ENCODE results near the gene KIAA1549.
"Not testable (repeated sequence)": the region's sequence is repeated elsewhere in the genome, so short reads cannot be mapped to it uniquely, and the experiment has no call there.

Gene KIAA1549

GRCh38 chr7:138940602-138941001 is 40.6 kb downstream of the KIAA1549 start:
- DNase-seq: not testable (repeated sequence)

DNA sequence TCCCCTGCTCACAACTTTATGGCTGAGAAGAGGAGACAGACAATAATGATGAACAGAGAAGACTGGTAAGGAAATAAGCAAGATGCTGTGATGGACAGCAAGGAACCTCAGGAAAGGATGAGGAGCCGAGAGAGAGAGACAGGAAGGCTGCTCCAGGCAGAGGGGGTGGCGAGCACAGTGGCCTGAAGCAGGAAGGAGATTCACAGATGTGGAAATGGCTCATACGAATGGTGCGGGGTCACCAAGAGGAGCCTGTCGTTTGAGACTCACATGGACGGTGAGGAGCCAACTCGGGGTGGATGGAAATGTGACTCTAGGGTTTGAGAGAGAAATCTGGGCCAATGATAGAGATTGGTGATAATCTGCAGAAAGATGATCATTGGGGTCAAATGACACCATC is 43.7 kb downstream of the KIAA1549 start:
- no peak for DNase-seq

GRCh38 chr7:138935465-138936011 is 45.7 kb downstream of the KIAA1549 start:
- DNase-seq: no peak

DNA sequence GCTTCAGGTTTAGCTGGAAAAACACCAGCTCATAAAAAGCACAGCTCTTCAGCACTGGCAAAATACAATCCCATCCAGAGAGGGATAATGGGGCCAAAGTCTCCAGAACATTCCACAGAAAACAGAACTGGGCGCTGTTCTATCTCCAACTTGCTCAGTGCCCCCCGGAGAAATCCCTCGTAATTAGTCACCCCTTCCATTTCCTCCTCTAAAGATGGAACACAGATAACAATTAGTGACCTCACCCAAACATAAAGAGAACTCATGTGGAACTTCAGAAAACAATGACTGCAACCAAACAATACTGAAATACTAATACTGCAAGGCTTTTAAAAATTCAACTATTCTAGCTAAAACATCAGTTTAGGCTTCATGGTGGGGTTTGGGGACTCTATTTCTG is 46.3 kb downstream of the KIAA1549 start:
- DNase-seq: no peak

- no peak for DNase-seq
These were observed 46.8 kb downstream of the KIAA1549 start for GRCh38 chr7:138934367-138934766.

GRCh38 chr7:138932870-138933269 is 48.3 kb downstream of the KIAA1549 start:
- DNase-seq: no peak

GRCh38 chr7:138932427-138932826 is 48.8 kb downstream of the KIAA1549 start:
- DNase-seq: no peak

- no peak for DNase-seq
These were observed 51.2 kb downstream of the KIAA1549 start for GRCh38 chr7:138929969-138930368.

DNA sequence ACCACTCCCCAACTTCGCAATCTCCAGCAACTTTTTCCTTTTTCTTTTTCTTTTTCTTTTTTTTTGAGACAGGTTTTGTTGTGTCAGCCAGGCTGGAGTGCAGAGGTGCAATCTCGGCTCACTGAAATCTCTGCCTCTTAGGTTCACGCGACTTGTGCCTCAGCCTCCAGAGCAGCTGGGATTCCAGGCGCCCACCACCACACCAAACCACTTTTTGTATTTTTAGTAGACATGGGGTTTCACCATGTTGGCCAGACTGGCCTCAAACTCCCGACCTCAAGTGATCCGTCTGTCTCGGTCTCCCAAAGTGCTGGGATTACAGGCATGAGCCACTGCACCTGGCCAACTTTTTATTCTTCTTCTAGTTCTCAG is 55.0 kb downstream of the KIAA1549 start:
- DNase-seq: no peak

DNA sequence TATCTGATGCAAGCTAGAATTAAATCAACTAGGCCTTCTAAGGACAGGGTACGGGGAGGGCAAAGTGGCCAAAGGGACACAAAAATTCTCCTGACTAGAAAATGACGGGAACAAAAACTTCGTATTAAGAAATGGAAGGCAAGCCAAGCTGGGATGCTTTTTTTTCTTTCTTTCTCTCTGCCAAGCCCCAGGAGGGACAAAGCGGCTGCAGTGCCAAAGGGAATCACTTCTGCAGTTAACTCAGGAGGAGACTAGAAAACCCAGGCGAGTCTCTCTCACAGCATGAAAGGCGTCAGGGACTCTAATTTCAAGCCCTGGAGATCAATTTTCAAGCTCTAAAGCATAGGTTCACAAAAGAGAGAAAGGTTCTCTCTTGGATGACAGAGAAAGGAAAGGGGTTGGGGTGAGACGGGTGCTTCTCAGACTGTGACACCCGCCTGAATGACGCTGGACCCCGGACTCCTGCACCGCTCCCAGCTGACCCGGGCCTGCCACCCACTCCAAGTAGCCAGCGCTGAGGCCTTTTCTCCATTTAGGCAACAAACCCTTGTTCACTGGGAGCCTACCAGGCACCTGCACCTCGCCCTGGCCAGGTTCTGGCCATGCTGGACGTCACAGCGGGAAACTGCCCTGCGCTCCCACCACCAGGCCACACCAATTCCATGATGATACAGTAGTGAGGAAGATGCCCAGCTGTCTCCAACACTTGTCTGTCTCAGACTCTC is 56.5 kb downstream of the KIAA1549 start:
- no peak for DNase-seq

DNA sequence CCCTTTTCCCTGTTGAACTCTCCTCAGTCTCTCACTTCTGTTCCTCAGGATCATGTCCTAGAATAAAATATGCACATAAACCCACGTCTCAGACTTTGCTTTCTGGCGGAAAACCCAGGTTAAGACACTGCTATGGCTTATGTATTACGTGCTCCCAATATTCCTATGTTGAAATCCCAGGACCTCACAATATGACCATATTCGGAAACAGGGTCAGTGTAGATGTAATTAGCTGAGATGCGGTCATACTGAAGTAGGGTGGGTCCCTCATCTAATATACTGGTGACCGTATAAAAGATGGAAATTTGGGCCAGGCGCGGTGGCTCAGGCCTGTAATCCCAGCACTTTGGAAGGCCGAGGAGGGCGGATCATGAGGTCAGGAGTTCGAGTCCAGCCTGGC is 59.9 kb downstream of the KIAA1549 start:
- no peak for DNase-seq

DNA sequence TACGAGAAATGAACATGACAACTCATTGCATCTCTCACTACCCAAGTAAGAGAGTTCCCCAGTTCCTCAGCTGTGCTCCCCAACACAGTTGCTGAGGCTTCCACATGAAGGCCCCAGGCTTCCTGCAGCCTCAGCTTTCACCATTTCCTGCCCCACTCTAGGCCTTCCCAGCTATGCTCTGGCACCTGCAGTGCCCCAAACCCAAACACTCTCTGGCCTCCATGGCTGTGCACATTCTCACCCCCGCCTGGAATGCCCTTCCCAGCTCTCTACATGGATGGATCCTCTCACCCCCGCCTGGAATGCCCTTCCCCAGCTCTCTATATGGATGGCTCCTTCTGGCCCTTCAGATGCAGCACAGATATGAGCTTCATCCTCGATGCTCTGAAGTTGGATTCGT is 61.3 kb downstream of the KIAA1549 start:
- no peak for DNase-seq

- no peak for DNase-seq
These were observed 62.0 kb downstream of the KIAA1549 start for GRCh38 chr7:138919216-138919615.

DNA sequence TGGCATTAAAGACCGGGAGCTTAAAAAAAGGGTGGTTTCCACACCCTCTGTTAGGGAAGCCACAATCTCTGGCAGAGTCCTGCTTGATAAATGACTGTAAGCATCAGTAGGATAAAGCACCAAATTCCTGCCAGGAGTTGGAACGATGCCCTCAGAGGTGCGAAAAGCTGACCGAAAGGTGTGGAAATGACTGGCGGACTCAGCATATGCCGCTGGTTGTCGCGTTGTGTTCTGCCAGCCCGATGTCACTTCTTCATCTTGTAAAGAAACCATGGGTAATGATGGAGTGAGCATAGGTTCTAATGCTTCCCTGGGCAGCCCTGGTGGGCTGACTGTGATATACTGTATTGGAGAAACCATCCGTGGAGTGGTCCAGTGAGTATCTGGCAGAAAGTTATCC is 62.4 kb downstream of the KIAA1549 start:
- DNase-seq: no peak

DNA sequence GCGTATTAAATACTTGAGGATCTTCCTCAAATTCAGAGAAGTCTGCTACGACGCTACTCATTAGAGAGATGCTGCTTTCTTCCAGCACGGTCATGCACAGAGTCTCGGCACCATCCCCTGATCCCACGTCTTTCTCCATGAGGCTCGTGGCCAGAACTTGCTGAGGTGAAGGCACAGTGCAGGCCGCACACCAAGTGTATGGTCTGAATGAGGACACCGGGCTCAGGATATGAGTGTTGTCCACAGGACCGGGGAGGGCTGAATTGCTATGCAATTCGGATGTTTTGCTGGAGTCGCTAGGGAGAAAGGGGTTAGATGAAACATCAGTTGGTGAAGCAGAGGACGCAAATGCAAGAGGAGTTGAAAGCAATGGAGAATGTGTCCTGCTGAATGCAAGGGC is 63.0 kb downstream of the KIAA1549 start:
- DNase-seq: no peak

DNA sequence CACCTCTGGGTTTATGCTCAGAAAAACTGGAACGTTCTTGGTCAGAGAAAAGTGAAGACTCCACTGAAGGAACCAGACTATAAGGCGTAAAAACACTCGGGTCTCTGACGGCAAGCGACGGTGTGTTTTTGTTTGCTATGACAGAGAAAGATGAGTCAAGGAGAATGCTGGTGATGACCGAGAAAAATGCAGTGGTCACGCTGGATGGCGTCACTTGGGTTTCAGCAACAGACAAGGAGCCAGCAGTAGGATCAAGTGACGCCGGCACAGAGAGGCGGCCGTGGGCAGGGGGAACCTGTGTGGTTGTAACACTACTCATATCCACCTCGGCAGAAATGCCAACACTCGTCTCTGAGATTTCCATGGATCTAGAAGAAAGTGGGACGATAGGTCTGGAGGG is 63.4 kb downstream of the KIAA1549 start:
- DNase-seq: no peak

- no peak for DNase-seq
These were observed 64.5 kb downstream of the KIAA1549 start for GRCh38 chr7:138916731-138917130.

DNA sequence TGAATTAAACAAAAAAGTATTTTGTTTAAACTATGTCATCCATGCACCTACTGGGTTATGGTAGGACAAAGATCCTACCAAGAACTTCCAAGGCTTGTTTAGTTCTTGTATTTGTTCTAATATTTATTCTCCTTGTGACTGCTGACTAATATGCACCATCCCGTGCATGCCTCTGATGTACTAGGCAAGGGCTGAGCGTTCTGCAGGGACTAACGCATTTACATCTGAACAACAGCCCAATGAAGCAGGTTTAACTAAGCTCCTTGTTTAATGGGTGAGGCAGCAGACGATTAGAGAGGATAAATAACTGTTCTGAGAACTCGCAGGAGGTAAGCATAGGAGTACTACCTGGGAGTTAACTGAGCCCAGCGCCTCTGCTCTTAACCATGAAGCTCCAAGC is 64.9 kb downstream of the KIAA1549 start:
- no peak for DNase-seq

- DNase-seq: no peak
These were observed 67.4 kb downstream of the KIAA1549 start for GRCh38 chr7:138913783-138914182.

- no peak for DNase-seq
These were observed 70.2 kb downstream of the KIAA1549 start for GRCh38 chr7:138911007-138911406.

DNA sequence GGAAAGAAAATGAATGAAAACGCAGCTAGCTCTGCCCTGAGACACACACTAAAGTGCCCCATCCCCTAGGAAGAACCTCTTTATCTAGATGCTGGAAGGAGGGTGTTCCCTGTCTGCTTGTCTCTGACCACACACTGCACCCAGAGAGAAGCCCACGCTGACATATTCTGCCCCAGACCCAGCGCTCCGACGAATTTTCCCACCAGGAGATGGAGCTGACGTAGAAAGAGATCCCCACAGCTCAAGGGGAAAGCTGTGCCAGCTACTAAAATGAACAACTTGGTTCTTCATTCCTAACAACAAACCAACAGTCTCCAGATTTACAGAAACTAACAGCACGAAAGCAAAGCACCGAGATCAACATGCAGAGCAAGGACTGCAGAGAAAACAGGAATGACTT is 73.3 kb downstream of the KIAA1549 start:
- DNase-seq: no peak

DNA sequence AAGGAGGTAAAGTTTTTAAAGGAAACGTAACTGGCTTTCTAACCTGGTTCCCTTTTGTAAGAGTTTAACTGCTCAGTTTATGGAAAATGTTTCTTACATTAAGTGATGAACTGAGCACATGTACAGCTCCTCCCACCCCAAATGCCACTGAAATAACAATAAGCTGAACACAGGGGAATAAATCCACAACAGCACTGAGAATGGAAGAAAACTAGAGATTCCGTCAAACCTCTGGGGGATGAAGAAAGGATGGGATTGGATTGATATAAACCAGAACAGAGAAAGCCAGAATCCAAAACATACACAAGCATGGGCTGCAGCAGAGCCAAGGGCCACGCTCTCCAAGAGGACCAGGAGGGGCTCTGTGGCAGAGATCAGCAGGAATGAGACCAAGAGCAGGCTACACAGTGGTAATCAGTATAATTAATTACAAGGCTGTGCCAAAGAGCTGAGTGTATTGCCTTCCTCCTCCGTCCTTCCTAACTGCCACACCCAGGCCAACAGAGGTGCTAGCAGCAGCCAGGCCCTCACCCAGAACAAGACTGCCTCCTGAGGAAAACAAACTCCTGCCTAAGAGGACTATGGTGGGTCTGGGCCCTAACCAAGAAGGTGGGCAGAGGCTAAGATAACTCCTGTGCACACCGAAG is 73.9 kb downstream of the KIAA1549 start:
- DNase-seq: no peak

GRCh38 chr7:138903859-138904435 is 77.2 kb downstream of the KIAA1549 start:
- DNase-seq: no peak

GRCh38 chr7:138903186-138903820 is 77.9 kb downstream of the KIAA1549 start:
- peak; percentile 71 for DNase-seq
